ENCODE data around the gene NPFFR1.

Gene NPFFR1

GRCh38 chr10:70295926-70296325, 12.1 kb upstream of the NPFFR1 start:
- no peak for DNase-seq (ENCODE audit: low spot score)
- no peak for TF ChIP-seq CTCF (IDR thresholded peaks at IDR 0.05; ENCODE audit: borderline replicate concordance, control extremely low read depth, extremely low read depth, insufficient read depth, missing control alignments)
- in situ Hi-C loops (cut with MboI; ENCODE audit: low sequenced_read_pairs, unreplicated experiment) = no loop called here

DNA sequence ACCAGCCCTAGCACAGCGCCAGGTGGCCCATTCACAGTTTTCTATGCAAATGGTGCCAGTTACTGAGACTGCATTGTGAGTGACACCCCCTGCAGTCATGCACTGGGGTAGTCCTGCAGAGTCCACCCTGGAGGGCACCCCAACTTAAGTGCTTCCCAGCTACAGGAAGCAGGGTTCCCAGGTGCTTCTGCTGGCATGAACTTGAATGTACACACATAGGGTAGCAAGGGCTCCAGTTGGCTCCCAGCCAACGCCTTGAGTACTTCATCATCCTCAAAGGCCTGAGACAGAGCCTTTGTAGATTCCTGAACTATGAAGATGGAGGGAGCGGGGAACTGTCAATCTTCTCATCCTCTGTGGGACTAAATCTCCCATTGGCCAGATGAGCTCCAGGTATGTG, 11.5 kb upstream of the NPFFR1 start:
- no peak for TF ChIP-seq CTCF (IDR thresholded peaks at IDR 0.05; ENCODE audit: borderline replicate concordance, control extremely low read depth, extremely low read depth, insufficient read depth, missing control alignments)
- no peak for DNase-seq (ENCODE audit: low spot score)
- in situ Hi-C loops (cut with MboI; ENCODE audit: low sequenced_read_pairs, unreplicated experiment) = no loop called here

DNA sequence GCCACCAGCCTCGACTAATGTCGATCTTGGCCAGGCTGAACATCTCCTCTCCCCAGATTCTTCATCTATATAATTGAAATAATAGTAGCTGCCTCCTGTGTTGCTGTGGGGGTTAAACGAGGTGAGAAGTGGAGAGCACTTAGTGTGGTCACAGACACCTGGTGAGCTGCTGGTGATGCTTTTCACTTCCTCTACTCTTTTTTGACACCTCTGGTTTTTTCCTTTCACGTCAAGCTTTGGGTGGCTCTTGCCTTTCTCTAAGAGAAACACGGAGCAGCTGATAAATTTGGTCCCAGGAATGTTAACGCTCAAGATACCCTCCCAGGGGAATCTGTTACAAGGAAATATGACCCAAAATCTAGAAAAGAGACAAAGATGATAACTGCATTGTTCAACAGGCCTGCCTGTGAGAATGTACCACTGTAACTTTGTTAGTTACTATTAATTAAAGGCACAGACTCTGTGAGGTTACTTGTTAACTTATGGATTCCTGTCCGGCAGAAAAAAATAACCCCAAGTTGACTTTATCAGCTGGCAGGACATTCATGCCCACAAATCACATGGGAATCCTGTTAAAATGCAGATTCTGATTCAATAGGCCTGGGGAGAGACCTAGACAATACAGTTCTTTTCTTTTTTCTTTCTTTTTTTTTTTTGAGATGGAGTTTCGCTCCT, 9.5 kb upstream of the NPFFR1 start:
- no peak for TF ChIP-seq CTCF (IDR thresholded peaks at IDR 0.05; ENCODE audit: borderline replicate concordance, control extremely low read depth, extremely low read depth, insufficient read depth, missing control alignments)
- in situ Hi-C loops (cut with MboI; ENCODE audit: low sequenced_read_pairs, unreplicated experiment) = no loop called here
- peak; percentile 73 for DNase-seq (ENCODE audit: low spot score)

GRCh38 chr10:70292004-70292403, 8.2 kb upstream of the NPFFR1 start:
- no peak for DNase-seq (ENCODE audit: low spot score)
- in situ Hi-C loops (cut with MboI; ENCODE audit: low sequenced_read_pairs, unreplicated experiment) = no loop called here
- TF ChIP-seq CTCF (IDR thresholded peaks at IDR 0.05; ENCODE audit: borderline replicate concordance, control extremely low read depth, extremely low read depth, insufficient read depth, missing control alignments) = no peak

DNA sequence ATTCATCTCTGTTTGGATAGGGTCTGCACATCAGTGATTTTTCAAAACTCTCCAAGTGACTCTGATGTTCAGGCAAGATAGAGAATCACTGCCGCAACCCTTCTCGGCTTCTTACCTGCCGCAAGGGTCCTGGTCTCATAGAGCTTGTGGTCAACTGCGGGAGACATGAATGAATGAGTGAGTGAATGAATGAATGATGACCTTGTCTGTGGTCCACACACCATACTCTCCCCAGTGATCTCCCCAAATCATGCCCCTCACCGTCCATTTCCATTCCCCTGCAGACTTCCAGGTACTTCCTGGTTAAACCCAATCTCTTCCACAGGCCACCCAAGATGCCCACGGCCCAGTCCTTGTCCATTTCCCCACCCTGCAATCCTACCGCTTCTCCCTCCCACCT, 5.9 kb upstream of the NPFFR1 start:
- in situ Hi-C loops (cut with MboI; ENCODE audit: low sequenced_read_pairs, unreplicated experiment) = no loop called here
- DNase-seq (ENCODE audit: low spot score) = no peak
- TF ChIP-seq CTCF (IDR thresholded peaks at IDR 0.05; ENCODE audit: borderline replicate concordance, control extremely low read depth, extremely low read depth, insufficient read depth, missing control alignments) = no peak

DNA sequence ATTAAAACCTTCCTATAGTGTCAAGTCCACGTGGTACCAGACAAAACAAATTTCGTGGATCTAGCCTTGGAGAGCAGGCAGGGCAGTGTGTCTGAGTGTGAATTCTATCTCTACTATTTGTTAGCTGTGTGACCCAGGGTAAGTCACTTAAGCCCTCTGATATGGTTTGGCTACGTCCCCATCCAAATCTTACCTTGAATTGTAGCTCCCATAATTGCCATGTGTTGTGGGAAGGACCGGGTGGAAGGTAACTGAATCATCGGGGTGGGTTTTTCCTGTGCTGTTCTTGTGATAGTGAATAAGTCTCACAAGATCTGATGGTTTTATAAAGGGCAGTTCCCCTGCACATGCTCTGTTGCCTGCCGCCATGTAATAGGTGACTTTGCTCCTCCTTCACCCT, 2.8 kb upstream of the NPFFR1 start:
- DNase-seq (ENCODE audit: low spot score) = no peak
- TF ChIP-seq CTCF (IDR thresholded peaks at IDR 0.05; ENCODE audit: borderline replicate concordance, control extremely low read depth, extremely low read depth, insufficient read depth, missing control alignments) = no peak
- in situ Hi-C loops (cut with MboI; ENCODE audit: low sequenced_read_pairs, unreplicated experiment) = no loop called here
